Erythroblast (primary cell): ENCODE data around the gene TCAF1.

Source experiments
- GATA1 ChIP-seq: IDR thresholded peaks from 2 replicates; pipeline ENCODE4 v1.6.1; 2011; ENCODE audit warnings: low read depth, mild to moderate bottlenecking, control low read depth, low read length, moderate library complexity
- POLR2A ChIP-seq: IDR thresholded peaks from 2 replicates; pipeline ENCODE4 v1.6.1; 2011; ENCODE audit warnings: mild to moderate bottlenecking, low read length

DNA sequence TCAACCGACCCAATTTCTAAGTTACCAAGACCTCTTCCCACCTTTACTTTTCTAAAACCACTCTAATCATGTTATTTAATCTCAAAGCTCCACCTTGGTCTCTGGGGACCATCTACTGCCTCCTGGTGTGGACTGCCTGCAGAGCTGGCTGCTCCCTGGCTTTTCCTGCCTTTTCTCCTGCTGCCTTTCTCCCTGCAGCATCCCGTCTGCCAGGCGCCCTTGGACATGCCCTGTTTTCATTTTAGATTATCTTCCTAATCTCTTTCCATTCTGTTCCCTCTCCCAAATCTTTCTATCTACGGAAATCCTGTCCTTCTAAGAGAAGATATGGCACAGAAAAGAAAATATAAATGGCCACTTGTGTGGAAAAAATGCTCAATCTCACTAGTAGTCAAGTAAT, 23.1 kb downstream of the TCAF1 start:
- TF ChIP-seq POLR2A (no peak), GATA1 (no peak)
